HEK293 (cell line): ENCODE data around the gene DUSP22.

Experiments used
- YY2 ChIP-seq: fragments of 450-650 bp; formaldehyde crosslinking; IDR thresholded peaks from 2 replicates; pipeline ENCODE4 v1.5.1; 2016; ENCODE audit warnings: missing biosample characterization, missing genetic modification characterization
- ZNF10 ChIP-seq: fragments of 450-650 bp; formaldehyde crosslinking; IDR thresholded peaks from 2 replicates; pipeline ENCODE4 v1.5.1; 2017; ENCODE audit warnings: missing biosample characterization, missing genetic modification characterization
- ZNF174 ChIP-seq: fragments of 450-650 bp; formaldehyde crosslinking; IDR thresholded peaks from 2 replicates; pipeline ENCODE4 v1.5.0; 2017; ENCODE audit warnings: missing biosample characterization, mild to moderate bottlenecking, missing genetic modification characterization
- ZNF214 ChIP-seq: fragments of 450-650 bp; formaldehyde crosslinking; IDR thresholded peaks from 2 replicates; pipeline ENCODE4 v1.5.1; 2017; ENCODE audit warnings: missing biosample characterization, mild to moderate bottlenecking, missing genetic modification characterization, borderline replicate concordance
- ZNF248 ChIP-seq: fragments of 450-650 bp; formaldehyde crosslinking; IDR thresholded peaks from 2 replicates; pipeline ENCODE4 v1.5.1; 2017; ENCODE audit warnings: missing biosample characterization, missing genetic modification characterization
- ZNF354C ChIP-seq: fragments of 450-650 bp; formaldehyde crosslinking; IDR thresholded peaks from 2 replicates; pipeline ENCODE4 v1.5.1; 2016; ENCODE audit warnings: missing biosample characterization, missing genetic modification characterization, low read depth, borderline replicate concordance
- ZNF530 ChIP-seq: fragments of 450-650 bp; formaldehyde crosslinking; IDR thresholded peaks from 2 replicates; pipeline ENCODE4 v1.5.1; 2016; ENCODE audit warnings: low read depth, missing biosample characterization, missing genetic modification characterization
- ZNF654 ChIP-seq: fragments of 450-650 bp; formaldehyde crosslinking; IDR thresholded peaks from 2 replicates; pipeline ENCODE4 v1.5.1; 2016; ENCODE audit warnings: low read depth, missing biosample characterization, missing genetic modification characterization
- TF ChIP-seq, protein P1 (sequence below): fragments of 450-650 bp; formaldehyde crosslinking; IDR thresholded peaks from 2 replicates; pipeline ENCODE4 v1.5.1; 2016; ENCODE audit warnings: missing biosample characterization, missing genetic modification characterization
- TF ChIP-seq, protein P2 (sequence below): fragments of 450-650 bp; formaldehyde crosslinking; IDR thresholded peaks from 2 replicates; pipeline ENCODE4 v1.5.1; 2016; ENCODE audit warnings: missing biosample characterization, missing genetic modification characterization
- TF ChIP-seq, protein P3 (sequence below): fragments of 450-650 bp; formaldehyde crosslinking; IDR thresholded peaks from 2 replicates; pipeline ENCODE4 v1.5.1; 2016; ENCODE audit warnings: missing biosample characterization, missing genetic modification characterization, low read depth

DNA sequence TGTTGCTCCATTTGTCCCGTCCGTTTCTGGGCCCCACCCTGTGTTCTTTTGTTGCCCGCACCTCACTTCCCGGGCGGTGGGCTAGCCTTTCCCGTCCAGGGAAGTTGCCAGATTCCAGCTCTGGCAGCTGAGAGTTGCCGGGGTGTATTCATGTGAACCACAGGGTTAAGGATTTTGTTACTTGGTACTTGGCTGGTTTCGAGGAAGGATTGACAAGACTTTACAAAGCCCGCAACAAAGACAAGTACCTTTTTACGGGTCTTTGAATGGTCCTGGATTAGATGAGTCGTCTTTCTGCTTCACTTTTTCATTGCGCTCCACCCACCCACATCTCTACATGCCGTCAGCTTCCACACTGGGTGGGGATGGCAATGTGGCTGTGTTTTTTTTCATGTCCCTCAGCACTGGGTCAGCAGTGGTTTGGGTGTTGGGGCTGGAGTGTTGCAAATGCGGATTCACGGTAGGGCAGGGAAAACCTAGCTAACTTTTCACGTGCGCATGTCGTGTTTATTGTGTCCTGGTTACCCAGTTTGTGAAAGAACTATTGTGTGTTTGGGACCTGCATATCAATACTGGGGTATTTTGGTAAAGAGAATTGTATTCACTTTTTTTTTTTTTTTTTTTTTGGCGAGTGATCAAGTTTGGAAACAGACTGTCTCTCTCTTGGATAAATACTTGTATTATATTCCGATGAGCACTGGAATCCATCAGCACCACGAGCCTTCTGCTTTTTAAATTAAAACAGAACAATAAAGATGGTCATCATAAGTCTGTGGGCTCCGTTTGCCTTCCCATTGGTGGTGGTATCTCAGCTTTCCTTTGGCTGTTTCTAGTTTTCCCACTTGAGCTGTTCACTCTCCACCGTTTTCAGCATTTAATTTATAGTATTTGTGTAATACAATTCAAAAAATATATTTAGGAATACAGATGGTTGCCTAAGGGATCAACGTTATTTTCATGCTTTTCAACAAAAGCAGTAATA, 1.2 kb downstream of the DUSP22 start:
- TF ChIP-seq YY2 (tag by site-specific recombination): no peak
- TF ChIP-seq, protein P1, sequence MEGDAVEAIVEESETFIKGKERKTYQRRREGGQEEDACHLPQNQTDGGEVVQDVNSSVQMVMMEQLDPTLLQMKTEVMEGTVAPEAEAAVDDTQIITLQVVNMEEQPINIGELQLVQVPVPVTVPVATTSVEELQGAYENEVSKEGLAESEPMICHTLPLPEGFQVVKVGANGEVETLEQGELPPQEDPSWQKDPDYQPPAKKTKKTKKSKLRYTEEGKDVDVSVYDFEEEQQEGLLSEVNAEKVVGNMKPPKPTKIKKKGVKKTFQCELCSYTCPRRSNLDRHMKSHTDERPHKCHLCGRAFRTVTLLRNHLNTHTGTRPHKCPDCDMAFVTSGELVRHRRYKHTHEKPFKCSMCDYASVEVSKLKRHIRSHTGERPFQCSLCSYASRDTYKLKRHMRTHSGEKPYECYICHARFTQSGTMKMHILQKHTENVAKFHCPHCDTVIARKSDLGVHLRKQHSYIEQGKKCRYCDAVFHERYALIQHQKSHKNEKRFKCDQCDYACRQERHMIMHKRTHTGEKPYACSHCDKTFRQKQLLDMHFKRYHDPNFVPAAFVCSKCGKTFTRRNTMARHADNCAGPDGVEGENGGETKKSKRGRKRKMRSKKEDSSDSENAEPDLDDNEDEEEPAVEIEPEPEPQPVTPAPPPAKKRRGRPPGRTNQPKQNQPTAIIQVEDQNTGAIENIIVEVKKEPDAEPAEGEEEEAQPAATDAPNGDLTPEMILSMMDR: no peak
- no peak for TF ChIP-seq ZNF354C (tag by site-specific recombination)
- TF ChIP-seq ZNF530 (tag by site-specific recombination): no peak
- no peak for TF ChIP-seq ZNF654
- no peak for TF ChIP-seq ZNF214 (tag by site-specific recombination)
- no peak for TF ChIP-seq ZNF248 (tag by site-specific recombination)
- no peak for TF ChIP-seq ZNF174 (tag by site-specific recombination)
- TF ChIP-seq, protein P2, sequence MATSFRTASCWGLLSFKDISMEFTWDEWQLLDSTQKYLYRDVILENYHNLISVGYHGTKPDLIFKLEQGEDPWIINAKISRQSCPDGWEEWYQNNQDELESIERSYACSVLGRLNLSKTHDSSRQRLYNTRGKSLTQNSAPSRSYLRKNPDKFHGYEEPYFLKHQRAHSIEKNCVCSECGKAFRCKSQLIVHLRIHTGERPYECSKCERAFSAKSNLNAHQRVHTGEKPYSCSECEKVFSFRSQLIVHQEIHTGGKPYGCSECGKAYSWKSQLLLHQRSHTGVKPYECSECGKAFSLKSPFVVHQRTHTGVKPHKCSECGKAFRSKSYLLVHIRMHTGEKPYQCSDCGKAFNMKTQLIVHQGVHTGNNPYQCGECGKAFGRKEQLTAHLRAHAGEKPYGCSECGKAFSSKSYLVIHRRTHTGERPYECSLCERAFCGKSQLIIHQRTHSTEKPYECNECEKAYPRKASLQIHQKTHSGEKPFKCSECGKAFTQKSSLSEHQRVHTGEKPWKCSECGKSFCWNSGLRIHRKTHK: no peak
- no peak for TF ChIP-seq ZNF10 (tag by site-specific recombination)
- TF ChIP-seq, protein P3, sequence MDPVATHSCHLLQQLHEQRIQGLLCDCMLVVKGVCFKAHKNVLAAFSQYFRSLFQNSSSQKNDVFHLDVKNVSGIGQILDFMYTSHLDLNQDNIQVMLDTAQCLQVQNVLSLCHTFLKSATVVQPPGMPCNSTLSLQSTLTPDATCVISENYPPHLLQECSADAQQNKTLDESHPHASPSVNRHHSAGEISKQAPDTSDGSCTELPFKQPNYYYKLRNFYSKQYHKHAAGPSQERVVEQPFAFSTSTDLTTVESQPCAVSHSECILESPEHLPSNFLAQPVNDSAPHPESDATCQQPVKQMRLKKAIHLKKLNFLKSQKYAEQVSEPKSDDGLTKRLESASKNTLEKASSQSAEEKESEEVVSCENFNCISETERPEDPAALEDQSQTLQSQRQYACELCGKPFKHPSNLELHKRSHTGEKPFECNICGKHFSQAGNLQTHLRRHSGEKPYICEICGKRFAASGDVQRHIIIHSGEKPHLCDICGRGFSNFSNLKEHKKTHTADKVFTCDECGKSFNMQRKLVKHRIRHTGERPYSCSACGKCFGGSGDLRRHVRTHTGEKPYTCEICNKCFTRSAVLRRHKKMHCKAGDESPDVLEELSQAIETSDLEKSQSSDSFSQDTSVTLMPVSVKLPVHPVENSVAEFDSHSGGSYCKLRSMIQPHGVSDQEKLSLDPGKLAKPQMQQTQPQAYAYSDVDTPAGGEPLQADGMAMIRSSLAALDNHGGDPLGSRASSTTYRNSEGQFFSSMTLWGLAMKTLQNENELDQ: no peak
